ENCODE results near the gene CDIP1. TPM values are rescaled to one million over a fixed set of nuclear protein-coding genes. Genes with fewer than 3 reads are reported as not detected.

CDIP1 gene
- polyA plus RNA-seq, 1 experiment: 15.2 TPM

DNA sequence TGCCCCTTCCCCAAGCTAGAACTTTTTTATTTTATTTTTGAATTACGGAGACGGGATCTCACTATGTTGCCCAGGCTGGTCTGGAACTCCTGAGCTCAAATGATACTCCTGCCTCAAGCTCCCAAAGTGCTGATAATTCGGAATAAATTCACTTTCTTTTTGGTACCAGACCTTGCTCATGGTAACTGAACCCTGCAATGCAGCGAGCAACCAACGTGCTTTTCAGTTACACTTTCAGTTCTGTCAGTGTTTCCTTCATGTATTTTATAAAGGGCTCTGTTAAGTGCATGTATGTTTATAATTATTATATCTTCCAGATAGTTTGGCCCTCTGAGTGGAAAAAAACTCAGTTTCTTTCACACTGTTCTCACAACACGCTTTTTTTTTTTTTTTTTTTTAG lies 31.5 kb upstream of the CDIP1 start:
- Histone ChIP-seq H3K36me3 (ENCODE audit: control insufficient read depth, insufficient read depth, low read length) (no peaks in the 10 kb centered on the region), H3K4me3 (ENCODE audit: low read depth, low read length) (no peak overlapping the region), H3K27me3 (ENCODE audit: control insufficient read depth, insufficient read depth, low read length) (0 out of 2 replicates have a peak, but pooled peaks cover 1% of the 10 kb centered on the region)
- ChIA-PET CTCF (interaction anchor here (0.8 to 1.2 kb wide), 3 partner anchors 11 to 22 kb away, joined by 3 to 4 read pairs (median 4); no protein-coding TSS in a partner anchor), POLR2A (no interaction called here)
- DNase-seq (ENCODE audit: low read depth): no peak
- TF ChIP-seq, protein P1, sequence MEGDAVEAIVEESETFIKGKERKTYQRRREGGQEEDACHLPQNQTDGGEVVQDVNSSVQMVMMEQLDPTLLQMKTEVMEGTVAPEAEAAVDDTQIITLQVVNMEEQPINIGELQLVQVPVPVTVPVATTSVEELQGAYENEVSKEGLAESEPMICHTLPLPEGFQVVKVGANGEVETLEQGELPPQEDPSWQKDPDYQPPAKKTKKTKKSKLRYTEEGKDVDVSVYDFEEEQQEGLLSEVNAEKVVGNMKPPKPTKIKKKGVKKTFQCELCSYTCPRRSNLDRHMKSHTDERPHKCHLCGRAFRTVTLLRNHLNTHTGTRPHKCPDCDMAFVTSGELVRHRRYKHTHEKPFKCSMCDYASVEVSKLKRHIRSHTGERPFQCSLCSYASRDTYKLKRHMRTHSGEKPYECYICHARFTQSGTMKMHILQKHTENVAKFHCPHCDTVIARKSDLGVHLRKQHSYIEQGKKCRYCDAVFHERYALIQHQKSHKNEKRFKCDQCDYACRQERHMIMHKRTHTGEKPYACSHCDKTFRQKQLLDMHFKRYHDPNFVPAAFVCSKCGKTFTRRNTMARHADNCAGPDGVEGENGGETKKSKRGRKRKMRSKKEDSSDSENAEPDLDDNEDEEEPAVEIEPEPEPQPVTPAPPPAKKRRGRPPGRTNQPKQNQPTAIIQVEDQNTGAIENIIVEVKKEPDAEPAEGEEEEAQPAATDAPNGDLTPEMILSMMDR (IDR thresholded peaks at IDR 0.05; ENCODE audit: insufficient read depth, low read depth, low read length): no peak

DNA sequence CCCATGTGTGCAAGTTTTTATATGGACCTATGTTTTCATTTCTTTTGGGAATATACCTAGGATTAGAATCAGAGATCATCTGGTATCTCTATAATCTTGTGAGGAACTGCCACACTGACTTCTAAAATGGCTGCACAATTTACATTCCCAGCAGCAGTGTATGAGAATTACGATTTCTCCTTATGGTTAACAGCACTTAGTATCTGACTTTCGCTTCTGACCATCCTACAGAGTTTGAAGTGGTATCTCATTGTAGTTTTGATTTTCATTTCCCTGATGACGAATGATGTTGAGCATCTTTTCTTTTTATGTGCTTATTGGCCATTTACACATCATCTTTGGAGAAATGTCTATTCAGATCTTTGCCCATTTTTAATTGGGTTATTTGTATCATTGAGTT lies 27.6 kb upstream of the CDIP1 start:
- DNase-seq (ENCODE audit: low read depth): no peak
- Histone ChIP-seq H3K4me3 (ENCODE audit: low read depth, low read length) (no peak overlapping the region), H3K27me3 (ENCODE audit: control insufficient read depth, insufficient read depth, low read length) (peaks cover 4% of the 10 kb centered on the region; the same call in 1 of the 2 replicates), H3K36me3 (ENCODE audit: control insufficient read depth, insufficient read depth, low read length) (no peaks in the 10 kb centered on the region)
- ChIA-PET CTCF (interaction anchor here (0.8 kb wide), 1 partner anchor 18 kb away, joined by 3 read pairs; no protein-coding TSS in a partner anchor), POLR2A (no interaction called here)
- TF ChIP-seq, protein P1 (IDR thresholded peaks at IDR 0.05; ENCODE audit: insufficient read depth, low read depth, low read length): no peak

DNA sequence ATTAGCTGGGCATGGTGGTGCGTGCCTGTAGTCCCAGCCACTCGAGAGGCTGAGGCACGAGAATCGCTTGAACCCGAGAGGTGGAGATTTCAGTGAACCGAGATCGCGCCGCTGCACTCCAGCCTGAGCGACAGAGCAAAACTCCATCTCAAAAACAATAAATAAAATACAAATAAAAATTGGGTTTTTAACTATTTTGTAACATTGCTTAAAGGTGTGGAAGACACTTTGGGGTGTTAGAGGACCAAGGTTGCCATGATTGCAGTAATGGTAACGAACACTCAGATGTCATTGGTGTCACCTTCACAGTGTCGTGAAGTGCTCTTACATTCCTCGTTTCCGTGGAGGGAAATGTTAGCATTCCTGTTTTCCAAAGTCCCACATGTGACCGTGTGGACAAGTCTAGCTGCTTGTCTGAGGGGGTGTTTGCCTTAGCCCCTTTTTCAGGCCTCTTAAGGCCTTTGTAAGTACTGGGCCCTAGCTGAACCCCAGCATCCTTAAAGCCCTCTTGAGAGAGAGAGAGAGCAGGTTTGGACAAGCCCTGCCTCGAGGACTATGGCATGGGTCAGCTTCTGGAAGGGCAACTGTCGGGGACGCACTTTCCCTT lies 26.2 kb upstream of the CDIP1 start:
- H3K27me3 ChIP-seq (ENCODE audit: control insufficient read depth, insufficient read depth, low read length): peaks cover 4% of the 10 kb centered on the region; the same call in 1 of the 2 replicates
- ChIA-PET POLR2A (no interaction called here), CTCF (interaction anchor here (0.8 to 1.0 kb wide), 3 partner anchors 12 to 59 kb away, joined by 3 read pairs; no protein-coding TSS in a partner anchor)
- no peak for DNase-seq (ENCODE audit: low read depth)
- TF ChIP-seq, protein P1 (IDR thresholded peaks at IDR 0.05; ENCODE audit: insufficient read depth, low read depth, low read length): no peak
- H3K4me3 ChIP-seq (ENCODE audit: low read depth, low read length): no peak overlapping the region
- H3K36me3 ChIP-seq (ENCODE audit: control insufficient read depth, insufficient read depth, low read length): no peaks in the 10 kb centered on the region

DNA sequence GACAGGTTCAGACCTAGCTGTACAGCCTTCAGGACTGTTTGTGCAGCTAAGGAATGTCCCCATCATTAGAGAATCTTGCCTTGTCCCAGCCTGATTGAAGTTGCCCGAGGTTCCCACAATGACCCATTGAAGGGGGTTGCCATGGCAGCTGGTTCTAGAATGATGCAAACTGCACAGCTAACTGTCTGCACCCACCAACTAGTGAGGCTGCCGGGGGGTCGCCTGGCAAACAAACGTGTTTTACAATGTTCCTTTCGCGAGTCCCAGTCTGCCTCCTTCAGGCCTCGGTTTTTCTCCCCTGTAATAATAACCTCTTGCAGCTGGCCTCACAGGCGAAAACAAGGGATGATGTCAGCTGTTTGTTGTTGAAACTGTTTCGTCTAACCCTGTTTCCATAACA lies 23.0 kb upstream of the CDIP1 start:
- H3K27me3 ChIP-seq (ENCODE audit: control insufficient read depth, insufficient read depth, low read length): peaks cover 4% of the 10 kb centered on the region; the same call in 1 of the 2 replicates
- TF ChIP-seq, protein P1 (IDR thresholded peaks at IDR 0.05; ENCODE audit: insufficient read depth, low read depth, low read length): no peak
- no peaks in the 10 kb centered on the region for H3K36me3 ChIP-seq (ENCODE audit: control insufficient read depth, insufficient read depth, low read length)
- no peak overlapping the region for H3K4me3 ChIP-seq (ENCODE audit: low read depth, low read length)
- ChIA-PET POLR2A (no interaction called here), CTCF (interaction anchor here (1.6 to 2.8 kb wide), 4 partner anchors 13 to 55 kb away, joined by 5 to 9 read pairs (median 7); no protein-coding TSS in a partner anchor)
- no peak for DNase-seq (ENCODE audit: low read depth)

DNA sequence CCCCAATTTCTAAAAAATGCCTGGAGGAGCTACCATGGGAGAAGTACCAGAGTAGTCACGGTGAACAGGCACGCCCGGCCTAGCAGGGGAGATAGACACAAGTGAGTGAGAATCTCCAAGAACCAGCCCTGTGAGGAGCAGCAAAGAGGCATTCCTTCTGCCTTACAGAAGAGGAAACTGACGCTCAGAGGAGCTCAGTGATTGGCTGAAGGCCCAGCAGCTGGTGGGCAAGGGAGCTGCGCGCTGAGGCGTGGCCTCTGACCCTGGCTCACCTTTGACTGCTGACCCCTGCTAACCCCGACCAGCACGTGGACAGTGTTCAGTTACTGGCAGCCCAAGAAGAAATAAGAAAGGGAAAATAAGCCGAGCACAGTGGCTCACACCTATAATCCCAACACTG lies 19.4 kb upstream of the CDIP1 start:
- Histone ChIP-seq H3K27me3 (ENCODE audit: control insufficient read depth, insufficient read depth, low read length) (peaks cover 8% of the 10 kb centered on the region), H3K4me3 (ENCODE audit: low read depth, low read length) (no peak overlapping the region), H3K36me3 (ENCODE audit: control insufficient read depth, insufficient read depth, low read length) (no peaks in the 10 kb centered on the region)
- POLR2A ChIA-PET: no interaction called here
- TF ChIP-seq, protein P1 (IDR thresholded peaks at IDR 0.05; ENCODE audit: insufficient read depth, low read depth, low read length): no peak
- DNase-seq (ENCODE audit: low read depth): no peak
- CTCF ChIA-PET: interaction anchor here (1.3 kb wide), 1 partner anchor 10 kb away, joined by 3 read pairs; no protein-coding TSS in a partner anchor
